ENCODE data around the gene SLC6A19. TPM values are rescaled to one million over a fixed set of nuclear protein-coding genes. Genes with fewer than 3 reads are reported as not detected.
A peak's percentile ranks its signal among the peaks of the same experiment; 100 is the strongest.

SLC6A19 gene
- total and polyA plus RNA-seq, 2 of the 13 experiments (the other 11 are each of a cell fraction or from before 2014, with no cell fraction given): 0.02 TPM; not detected in 1

DNA sequence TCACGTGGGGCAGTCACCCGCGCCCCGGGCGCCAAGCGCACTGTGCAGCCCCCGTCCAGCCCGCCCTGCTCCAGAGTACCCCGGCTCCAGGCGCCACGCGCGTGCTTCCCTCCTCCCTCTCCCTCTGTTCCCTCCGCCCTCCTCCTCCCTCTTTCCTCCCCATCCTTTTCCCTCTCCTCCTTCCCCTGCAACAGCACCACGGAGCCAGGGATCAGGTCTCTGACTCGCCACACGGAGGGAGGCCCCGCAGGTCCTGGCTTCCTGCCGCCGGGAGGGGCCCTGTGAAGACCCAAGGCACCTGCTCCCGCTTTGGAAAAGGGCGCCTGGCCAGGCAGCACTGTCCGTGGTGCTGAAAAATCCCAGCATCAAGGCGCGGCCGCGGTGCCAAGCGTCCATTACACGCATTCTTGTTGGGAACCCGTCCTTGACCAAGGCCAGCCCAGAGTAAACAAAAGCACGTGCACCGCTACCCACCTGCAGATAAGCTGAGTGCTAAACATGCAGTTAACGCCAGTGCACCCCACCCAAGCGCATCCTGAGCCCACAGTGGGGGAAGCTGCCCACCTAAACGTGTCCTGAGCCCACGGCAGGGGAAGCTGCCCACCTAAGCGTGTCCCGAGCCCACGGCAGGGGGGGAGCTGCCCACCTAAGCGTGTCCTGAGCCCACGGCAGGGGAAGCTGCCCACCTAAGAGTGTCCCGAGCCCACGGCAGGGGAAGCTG, 45.5 kb downstream of the SLC6A19 start (continued):
- no peak for TF ChIP-seq KDM1A (CRISPR knock-in tag; IDR thresholded peaks at IDR 0.05)
- TF ChIP-seq ZFP41 (CRISPR knock-in tag; IDR thresholded peaks at IDR 0.05; ENCODE audit: borderline replicate concordance): no peak
- no peak for TF ChIP-seq ZNF839 (CRISPR knock-in tag; IDR thresholded peaks at IDR 0.05; ENCODE audit: borderline replicate concordance)
- TF ChIP-seq U2AF2 (IDR thresholded peaks at IDR 0.05; ENCODE audit: low read depth, low read length): no peak
- TF ChIP-seq RBM39 (IDR thresholded peaks at IDR 0.05; ENCODE audit: low read depth, low read length, poor library complexity, severe bottlenecking): no peak
- TF ChIP-seq XRCC5 (optimal IDR thresholded peaks at IDR 0.05; ENCODE audit: low read length): peak; percentile 42
- TF ChIP-seq, protein P1, sequence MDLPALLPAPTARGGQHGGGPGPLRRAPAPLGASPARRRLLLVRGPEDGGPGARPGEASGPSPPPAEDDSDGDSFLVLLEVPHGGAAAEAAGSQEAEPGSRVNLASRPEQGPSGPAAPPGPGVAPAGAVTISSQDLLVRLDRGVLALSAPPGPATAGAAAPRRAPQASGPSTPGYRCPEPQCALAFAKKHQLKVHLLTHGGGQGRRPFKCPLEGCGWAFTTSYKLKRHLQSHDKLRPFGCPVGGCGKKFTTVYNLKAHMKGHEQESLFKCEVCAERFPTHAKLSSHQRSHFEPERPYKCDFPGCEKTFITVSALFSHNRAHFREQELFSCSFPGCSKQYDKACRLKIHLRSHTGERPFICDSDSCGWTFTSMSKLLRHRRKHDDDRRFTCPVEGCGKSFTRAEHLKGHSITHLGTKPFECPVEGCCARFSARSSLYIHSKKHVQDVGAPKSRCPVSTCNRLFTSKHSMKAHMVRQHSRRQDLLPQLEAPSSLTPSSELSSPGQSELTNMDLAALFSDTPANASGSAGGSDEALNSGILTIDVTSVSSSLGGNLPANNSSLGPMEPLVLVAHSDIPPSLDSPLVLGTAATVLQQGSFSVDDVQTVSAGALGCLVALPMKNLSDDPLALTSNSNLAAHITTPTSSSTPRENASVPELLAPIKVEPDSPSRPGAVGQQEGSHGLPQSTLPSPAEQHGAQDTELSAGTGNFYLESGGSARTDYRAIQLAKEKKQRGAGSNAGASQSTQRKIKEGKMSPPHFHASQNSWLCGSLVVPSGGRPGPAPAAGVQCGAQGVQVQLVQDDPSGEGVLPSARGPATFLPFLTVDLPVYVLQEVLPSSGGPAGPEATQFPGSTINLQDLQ (CRISPR knock-in tag; IDR thresholded peaks at IDR 0.05): peak; percentile 54; the same call in 1 of the 2 replicates
- 0 out of 2 replicates have a peak, but pooled peaks have one; percentile 36 for TF ChIP-seq ZNF451 (CRISPR knock-in tag; IDR thresholded peaks at IDR 0.05)
- TF ChIP-seq, protein P2, sequence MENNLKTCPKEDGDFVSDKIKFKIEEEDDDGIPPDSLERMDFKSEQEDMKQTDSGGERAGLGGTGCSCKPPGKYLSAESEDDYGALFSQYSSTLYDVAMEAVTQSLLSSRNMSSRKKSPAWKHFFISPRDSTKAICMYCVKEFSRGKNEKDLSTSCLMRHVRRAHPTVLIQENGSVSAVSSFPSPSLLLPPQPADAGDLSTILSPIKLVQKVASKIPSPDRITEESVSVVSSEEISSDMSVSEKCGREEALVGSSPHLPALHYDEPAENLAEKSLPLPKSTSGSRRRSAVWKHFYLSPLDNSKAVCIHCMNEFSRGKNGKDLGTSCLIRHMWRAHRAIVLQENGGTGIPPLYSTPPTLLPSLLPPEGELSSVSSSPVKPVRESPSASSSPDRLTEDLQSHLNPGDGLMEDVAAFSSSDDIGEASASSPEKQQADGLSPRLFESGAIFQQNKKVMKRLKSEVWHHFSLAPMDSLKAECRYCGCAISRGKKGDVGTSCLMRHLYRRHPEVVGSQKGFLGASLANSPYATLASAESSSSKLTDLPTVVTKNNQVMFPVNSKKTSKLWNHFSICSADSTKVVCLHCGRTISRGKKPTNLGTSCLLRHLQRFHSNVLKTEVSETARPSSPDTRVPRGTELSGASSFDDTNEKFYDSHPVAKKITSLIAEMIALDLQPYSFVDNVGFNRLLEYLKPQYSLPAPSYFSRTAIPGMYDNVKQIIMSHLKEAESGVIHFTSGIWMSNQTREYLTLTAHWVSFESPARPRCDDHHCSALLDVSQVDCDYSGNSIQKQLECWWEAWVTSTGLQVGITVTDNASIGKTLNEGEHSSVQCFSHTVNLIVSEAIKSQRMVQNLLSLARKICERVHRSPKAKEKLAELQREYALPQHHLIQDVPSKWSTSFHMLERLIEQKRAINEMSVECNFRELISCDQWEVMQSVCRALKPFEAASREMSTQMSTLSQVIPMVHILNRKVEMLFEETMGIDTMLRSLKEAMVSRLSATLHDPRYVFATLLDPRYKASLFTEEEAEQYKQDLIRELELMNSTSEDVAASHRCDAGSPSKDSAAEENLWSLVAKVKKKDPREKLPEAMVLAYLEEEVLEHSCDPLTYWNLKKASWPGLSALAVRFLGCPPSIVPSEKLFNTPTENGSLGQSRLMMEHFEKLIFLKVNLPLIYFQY (CRISPR knock-in tag; IDR thresholded peaks at IDR 0.05; ENCODE audit: borderline replicate concordance): 0 out of 2 replicates have a peak, but pooled peaks have one; percentile 26
- TF ChIP-seq, protein P3, sequence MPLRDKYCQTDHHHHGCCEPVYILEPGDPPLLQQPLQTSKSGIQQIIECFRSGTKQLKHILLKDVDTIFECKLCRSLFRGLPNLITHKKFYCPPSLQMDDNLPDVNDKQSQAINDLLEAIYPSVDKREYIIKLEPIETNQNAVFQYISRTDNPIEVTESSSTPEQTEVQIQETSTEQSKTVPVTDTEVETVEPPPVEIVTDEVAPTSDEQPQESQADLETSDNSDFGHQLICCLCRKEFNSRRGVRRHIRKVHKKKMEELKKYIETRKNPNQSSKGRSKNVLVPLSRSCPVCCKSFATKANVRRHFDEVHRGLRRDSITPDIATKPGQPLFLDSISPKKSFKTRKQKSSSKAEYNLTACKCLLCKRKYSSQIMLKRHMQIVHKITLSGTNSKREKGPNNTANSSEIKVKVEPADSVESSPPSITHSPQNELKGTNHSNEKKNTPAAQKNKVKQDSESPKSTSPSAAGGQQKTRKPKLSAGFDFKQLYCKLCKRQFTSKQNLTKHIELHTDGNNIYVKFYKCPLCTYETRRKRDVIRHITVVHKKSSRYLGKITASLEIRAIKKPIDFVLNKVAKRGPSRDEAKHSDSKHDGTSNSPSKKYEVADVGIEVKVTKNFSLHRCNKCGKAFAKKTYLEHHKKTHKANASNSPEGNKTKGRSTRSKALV (CRISPR knock-in tag; IDR thresholded peaks at IDR 0.05): peak; percentile 87
- TF ChIP-seq ZNF296 (CRISPR knock-in tag; conservative IDR thresholded peaks at IDR 0.05): 0 out of 2 replicates have a peak, but pooled peaks have one; percentile 25
- TF ChIP-seq, protein P4, sequence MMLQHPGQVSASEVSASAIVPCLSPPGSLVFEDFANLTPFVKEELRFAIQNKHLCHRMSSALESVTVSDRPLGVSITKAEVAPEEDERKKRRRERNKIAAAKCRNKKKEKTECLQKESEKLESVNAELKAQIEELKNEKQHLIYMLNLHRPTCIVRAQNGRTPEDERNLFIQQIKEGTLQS (CRISPR knock-in tag; IDR thresholded peaks at IDR 0.05): 0 out of 2 replicates have a peak, but pooled peaks have one; percentile 12
- no peak for TF ChIP-seq SNRNP70 (IDR thresholded peaks at IDR 0.05; ENCODE audit: low read depth, low read length)
- peak; percentile 78; the same call in 1 of the 2 replicates for TF ChIP-seq MTF1 (CRISPR knock-in tag; IDR thresholded peaks at IDR 0.05)
- peak; percentile 90 for TF ChIP-seq ERF (CRISPR knock-in tag; IDR thresholded peaks at IDR 0.05)
- TF ChIP-seq ZNF629 (CRISPR knock-in tag; conservative IDR thresholded peaks at IDR 0.05): no peak
- TF ChIP-seq, protein P5, sequence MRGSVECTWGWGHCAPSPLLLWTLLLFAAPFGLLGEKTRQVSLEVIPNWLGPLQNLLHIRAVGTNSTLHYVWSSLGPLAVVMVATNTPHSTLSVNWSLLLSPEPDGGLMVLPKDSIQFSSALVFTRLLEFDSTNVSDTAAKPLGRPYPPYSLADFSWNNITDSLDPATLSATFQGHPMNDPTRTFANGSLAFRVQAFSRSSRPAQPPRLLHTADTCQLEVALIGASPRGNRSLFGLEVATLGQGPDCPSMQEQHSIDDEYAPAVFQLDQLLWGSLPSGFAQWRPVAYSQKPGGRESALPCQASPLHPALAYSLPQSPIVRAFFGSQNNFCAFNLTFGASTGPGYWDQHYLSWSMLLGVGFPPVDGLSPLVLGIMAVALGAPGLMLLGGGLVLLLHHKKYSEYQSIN (CRISPR knock-in tag; IDR thresholded peaks at IDR 0.05; ENCODE audit: borderline replicate concordance): no peak
- TF ChIP-seq ZKSCAN1 (IDR thresholded peaks at IDR 0.05; ENCODE audit: low read length): no peak

Data from HepG2 (cell line).